HL-60 (cell line): ENCODE data around the gene APOA5.

Experiments
- DNase-seq, 2 experiments: peaks; one replicate each; pipeline ENCODE4 v3.0.0-alpha.2; 2010 to 2020; ENCODE audit warnings: low read depth in 1 of 2, low spot score in 1 of 2
- H3K27ac ChIP-seq: fragments of 250-450 bp; sonication (Bioruptor Pico); replicated peaks from 2 replicates; pipeline ENCODE4 v1.5.1; 2020; ENCODE audit warnings: mild to moderate bottlenecking, moderate library complexity
- H3K27me3 ChIP-seq: fragments of 250-450 bp; sonication (Bioruptor Pico); 2 replicates; pipeline ENCODE4 v1.5.1; 2021; ENCODE audit warnings: mild to moderate bottlenecking, moderate library complexity; ENCODE audit not compliant: insufficient read depth, poor library complexity, severe bottlenecking
- H3K4me3 ChIP-seq: replicated peaks from 2 replicates; pipeline ENCODE4 v1.5.1; 2011; ENCODE audit warnings: mild to moderate bottlenecking, control low read depth, low read length; ENCODE audit not compliant: insufficient read depth
- GABPA ChIP-seq: IDR thresholded peaks from 2 replicates; pipeline ENCODE4 v1.6.1; 2012; ENCODE audit warnings: low read depth
- POLR2AphosphoS5 ChIP-seq: IDR thresholded peaks from 2 replicates; pipeline ENCODE4 v1.6.1; 2012; ENCODE audit warnings: low read depth
- SPI1 ChIP-seq: IDR thresholded peaks from 2 replicates; pipeline ENCODE4 v1.6.1; 2012; ENCODE audit warnings: low read depth, mild to moderate bottlenecking, borderline replicate concordance
- TF ChIP-seq, protein P1 (sequence below): IDR thresholded peaks from 2 replicates; pipeline ENCODE4 v1.6.1; 2012; ENCODE audit warnings: low read depth; ENCODE audit not compliant: insufficient replicate concordance
- TF ChIP-seq, protein P2 (sequence below): IDR thresholded peaks from one replicate; pipeline ENCODE4 v1.5.1; 2011; ENCODE audit warnings: low read length, control low read depth, inconsistent platforms; ENCODE audit not compliant: insufficient read depth

The APOA5 gene

DNA sequence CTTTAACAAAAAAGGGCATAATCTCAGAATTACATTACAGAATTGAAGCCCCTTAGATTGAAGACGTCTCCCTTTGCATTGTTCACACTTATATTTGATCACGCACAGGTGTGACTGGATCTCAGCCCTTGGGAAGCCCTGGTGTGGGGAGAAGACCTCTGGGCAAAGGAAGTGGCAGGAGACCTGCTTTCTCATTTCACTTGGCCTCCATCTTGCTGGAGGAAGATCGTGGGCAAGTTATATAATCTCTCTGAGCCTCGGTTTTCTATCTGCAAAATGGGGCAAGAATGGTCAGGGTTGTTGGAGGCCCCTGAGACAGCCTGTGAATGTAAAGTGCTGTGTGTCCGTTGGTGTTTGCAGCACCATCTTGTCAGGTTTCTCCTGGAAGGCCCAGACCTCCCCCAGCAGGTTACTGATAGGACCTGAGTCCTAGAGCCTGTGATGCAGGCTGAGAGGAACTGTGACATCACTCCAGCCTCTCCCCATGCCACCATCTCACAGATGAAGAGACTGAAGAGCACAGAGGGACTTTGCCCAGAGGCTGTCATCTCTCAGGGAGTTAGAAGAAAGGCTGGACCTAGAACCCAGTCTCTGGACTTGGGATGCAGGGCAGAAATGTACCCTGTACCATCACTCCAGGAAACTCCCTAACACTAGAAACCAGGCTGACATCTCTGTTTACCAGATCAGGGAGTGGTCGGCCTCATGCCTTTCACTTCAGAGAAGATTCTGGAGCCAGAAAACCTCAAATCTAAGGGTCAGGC lies 46.8 kb upstream of the APOA5 start:
- no peak for TF ChIP-seq GABPA
- TF ChIP-seq, protein P1, sequence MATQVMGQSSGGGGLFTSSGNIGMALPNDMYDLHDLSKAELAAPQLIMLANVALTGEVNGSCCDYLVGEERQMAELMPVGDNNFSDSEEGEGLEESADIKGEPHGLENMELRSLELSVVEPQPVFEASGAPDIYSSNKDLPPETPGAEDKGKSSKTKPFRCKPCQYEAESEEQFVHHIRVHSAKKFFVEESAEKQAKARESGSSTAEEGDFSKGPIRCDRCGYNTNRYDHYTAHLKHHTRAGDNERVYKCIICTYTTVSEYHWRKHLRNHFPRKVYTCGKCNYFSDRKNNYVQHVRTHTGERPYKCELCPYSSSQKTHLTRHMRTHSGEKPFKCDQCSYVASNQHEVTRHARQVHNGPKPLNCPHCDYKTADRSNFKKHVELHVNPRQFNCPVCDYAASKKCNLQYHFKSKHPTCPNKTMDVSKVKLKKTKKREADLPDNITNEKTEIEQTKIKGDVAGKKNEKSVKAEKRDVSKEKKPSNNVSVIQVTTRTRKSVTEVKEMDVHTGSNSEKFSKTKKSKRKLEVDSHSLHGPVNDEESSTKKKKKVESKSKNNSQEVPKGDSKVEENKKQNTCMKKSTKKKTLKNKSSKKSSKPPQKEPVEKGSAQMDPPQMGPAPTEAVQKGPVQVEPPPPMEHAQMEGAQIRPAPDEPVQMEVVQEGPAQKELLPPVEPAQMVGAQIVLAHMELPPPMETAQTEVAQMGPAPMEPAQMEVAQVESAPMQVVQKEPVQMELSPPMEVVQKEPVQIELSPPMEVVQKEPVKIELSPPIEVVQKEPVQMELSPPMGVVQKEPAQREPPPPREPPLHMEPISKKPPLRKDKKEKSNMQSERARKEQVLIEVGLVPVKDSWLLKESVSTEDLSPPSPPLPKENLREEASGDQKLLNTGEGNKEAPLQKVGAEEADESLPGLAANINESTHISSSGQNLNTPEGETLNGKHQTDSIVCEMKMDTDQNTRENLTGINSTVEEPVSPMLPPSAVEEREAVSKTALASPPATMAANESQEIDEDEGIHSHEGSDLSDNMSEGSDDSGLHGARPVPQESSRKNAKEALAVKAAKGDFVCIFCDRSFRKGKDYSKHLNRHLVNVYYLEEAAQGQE, result no peak
- no peak for TF ChIP-seq POLR2AphosphoS5
- no peak for TF ChIP-seq SPI1
- TF ChIP-seq, protein P2, sequence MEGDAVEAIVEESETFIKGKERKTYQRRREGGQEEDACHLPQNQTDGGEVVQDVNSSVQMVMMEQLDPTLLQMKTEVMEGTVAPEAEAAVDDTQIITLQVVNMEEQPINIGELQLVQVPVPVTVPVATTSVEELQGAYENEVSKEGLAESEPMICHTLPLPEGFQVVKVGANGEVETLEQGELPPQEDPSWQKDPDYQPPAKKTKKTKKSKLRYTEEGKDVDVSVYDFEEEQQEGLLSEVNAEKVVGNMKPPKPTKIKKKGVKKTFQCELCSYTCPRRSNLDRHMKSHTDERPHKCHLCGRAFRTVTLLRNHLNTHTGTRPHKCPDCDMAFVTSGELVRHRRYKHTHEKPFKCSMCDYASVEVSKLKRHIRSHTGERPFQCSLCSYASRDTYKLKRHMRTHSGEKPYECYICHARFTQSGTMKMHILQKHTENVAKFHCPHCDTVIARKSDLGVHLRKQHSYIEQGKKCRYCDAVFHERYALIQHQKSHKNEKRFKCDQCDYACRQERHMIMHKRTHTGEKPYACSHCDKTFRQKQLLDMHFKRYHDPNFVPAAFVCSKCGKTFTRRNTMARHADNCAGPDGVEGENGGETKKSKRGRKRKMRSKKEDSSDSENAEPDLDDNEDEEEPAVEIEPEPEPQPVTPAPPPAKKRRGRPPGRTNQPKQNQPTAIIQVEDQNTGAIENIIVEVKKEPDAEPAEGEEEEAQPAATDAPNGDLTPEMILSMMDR, result no peak
- H3K4me3 ChIP-seq, result no peak overlapping the region
- no peaks in the 10 kb centered on the region for H3K27me3 ChIP-seq
- no peak overlapping the region for H3K27ac ChIP-seq
- DNase-seq, result no peak

DNA sequence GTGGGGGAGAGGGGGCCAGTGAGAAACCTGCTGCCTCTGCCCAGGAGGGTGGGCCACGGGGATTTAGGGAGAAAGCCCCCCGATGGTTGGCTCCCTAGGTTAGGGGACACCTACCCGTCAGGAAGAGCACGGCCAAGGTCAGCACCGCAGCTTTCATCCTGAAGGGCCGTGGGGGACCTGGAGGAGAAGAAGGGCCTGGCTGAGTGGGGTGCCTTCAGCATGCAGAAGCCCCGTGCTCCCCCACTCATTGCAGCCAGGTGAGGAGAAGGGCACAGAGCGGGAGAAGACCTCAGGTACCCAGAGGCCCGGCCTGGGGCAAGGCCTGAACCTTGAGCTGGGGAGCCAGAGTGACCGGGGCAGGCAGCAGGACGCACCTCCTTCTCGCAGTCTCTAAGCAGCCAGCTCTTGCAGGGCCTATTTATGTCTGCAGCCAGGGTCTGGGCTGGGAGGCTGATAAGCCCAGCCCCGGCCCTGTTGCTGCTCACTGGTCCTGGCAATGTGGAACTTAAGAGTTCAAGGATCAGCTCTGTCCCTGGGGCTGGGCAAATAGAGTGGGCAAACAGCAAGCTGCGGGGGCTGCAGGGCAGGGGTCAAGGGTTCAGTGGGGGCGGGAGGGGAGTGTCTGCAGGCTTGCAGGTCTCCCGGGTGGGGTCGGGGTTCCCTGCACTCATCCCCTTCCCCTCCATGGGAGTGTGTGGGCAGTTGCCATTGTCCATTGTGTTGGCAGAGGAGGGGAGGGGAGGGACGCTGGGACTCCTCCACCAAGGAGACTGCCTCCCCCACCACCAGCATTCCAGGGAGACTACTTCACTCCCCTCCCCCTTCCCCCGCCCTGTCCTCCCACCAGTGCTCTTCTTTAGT lies 45.8 kb upstream of the APOA5 start, which contains the start of gene APOA1:
TSS of gene APOA1 (minus strand) at position 392 of the 861 bp plus-strand sequence. CDS start at position 157, 235 bp downstream.
- Histone ChIP-seq H3K27me3 (no peaks in the 10 kb centered on the region), H3K4me3 (no peak within 1 kb of the TSS), H3K27ac (no peak within 1 kb of the TSS)
- DNase-seq, result no peak
- TF ChIP-seq, protein P1, result no peak
- TF ChIP-seq, protein P2, result no peak
- TF ChIP-seq SPI1, result no peak
- no peak for TF ChIP-seq GABPA
- TF ChIP-seq POLR2AphosphoS5, result no peak

DNA sequence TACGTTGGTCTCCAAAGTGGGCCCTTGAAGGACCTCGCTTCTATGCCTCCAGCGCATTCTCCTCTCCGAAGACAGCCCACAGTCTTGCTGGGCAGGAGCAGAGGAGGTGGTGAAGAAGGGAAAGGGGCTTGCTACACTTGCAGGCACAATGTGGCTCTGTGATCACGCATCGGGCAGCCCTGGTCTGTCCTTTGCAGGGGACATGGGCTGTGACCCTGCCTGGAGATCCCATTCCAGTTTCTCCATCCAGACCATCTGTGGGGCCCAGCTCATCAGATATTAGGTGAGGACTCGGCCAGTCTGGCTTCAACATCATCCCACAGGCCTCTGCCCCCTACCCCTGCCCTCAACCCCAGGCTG lies 44.9 kb upstream of the APOA5 start:
- Histone ChIP-seq H3K4me3 (no peak overlapping the region), H3K27me3 (no peaks in the 10 kb centered on the region), H3K27ac (no peak overlapping the region)
- no peak for DNase-seq
- TF ChIP-seq POLR2AphosphoS5 (no peak), SPI1 (no peak), GABPA (no peak)
- TF ChIP-seq, protein P2, result no peak
- TF ChIP-seq, protein P1, result no peak
